Right lobe of liver (tissue), 4 donors: ENCODE results near the gene HPSE2.

Experiments used
- CTCF ChIP-seq, 4 donors: fragments of 200-600 bp in 3 of 4; fragments of 450-650 bp in 1 of 4; IDR thresholded peaks; one replicate each; pipeline versions ENCODE4 v1.5.1 to v1.8.0; 2016 to 2022; ENCODE audit warnings: antibody characterized with exemption in 4 of 4, mild to moderate bottlenecking in 2 of 4
- POLR2A ChIP-seq: fragments of 450-650 bp; IDR thresholded peaks from one replicate; pipeline ENCODE4 v1.6.1; 2017; ENCODE audit warnings: antibody characterized with exemption, mild to moderate bottlenecking
- donor health status: DM: no; HTN: no; CAD: no.
- donor health status: DM: no; HTN: no; CAD: no.
- donor health status: DM: no; HTN: yes; CAD: no.

GRCh38 chr10:98925651-98926050 lies 310.0 kb downstream of the HPSE2 start:
- TF ChIP-seq CTCF (IDR thresholded peaks at IDR 0.05), result no peak
- TF ChIP-seq POLR2A, result no peak
